Suprapubic skin (tissue), 4 donors: Measurements from ENCODE around the gene GRK5. TPM values are rescaled to one million over a fixed set of nuclear protein-coding genes. Genes with fewer than 3 reads are reported as not detected.

Source experiments
- DNase-seq, 2 donors: peaks; one replicate each; pipeline ENCODE4 v3.0.0-alpha.2; 2019; ENCODE audit warnings: low spot score in 2 of 2
- H3K27ac ChIP-seq: fragments of 200-600 bp; sonication (generic); one replicate; pipeline ENCODE4 v1.5.1; 2019
- H3K27me3 ChIP-seq: fragments of 200-600 bp; sonication (generic); one replicate; pipeline ENCODE4 v1.5.1; 2019
- H3K36me3 ChIP-seq: fragments of 200-600 bp; sonication (generic); one replicate; pipeline ENCODE4 v1.5.1; 2019
- H3K4me1 ChIP-seq: fragments of 200-600 bp; sonication (generic); one replicate; pipeline ENCODE4 v1.5.1; 2019
- H3K4me3 ChIP-seq: fragments of 200-600 bp; sonication (generic); one replicate; pipeline ENCODE4 v1.5.1; 2019; ENCODE audit warnings: mild to moderate bottlenecking
- H3K9me3 ChIP-seq: fragments of 200-600 bp; sonication (generic); one replicate; pipeline ENCODE4 v1.5.1; 2019
- EP300 ChIP-seq: sonication (generic); formaldehyde crosslinking; IDR thresholded peaks from one replicate; pipeline ENCODE4 v1.6.1; 2017; ENCODE audit warnings: antibody characterized with exemption
- POLR2A ChIP-seq, 2 donors: fragments of 450-650 bp; IDR thresholded peaks; one replicate each; pipeline ENCODE4 v1.6.1; 2017; ENCODE audit warnings: antibody characterized with exemption in 2 of 2, mild to moderate bottlenecking in 2 of 2, moderate library complexity in 2 of 2
- POLR2AphosphoS5 ChIP-seq, 3 donors: sonication (generic); formaldehyde crosslinking; IDR thresholded peaks; one replicate each; pipeline ENCODE4 v1.6.1; 2017; ENCODE audit warnings: antibody characterized with exemption in 3 of 3
- WGBS: methylation state at CpG from one replicate; pipeline ENCODE4 v1.1.5; 2018; 5-methylcytosine and 5-hydroxymethylcytosine counted together
- total RNA-seq, 4 donors: library from RNA; depleted of rRNA; stranded (reverse); fragments of >200 nt; gene quantifications; one replicate each; pipeline ENCODE4 v1.1.0, GENCODE V29; 2016
- TF ChIP-seq, protein P1 (sequence below), 2 donors: fragments of 200-600 bp in 1 of 2; fragments of 450-650 bp in 1 of 2; sonication (generic) in 1 of 2; IDR thresholded peaks; one replicate each; pipeline ENCODE4 v1.5.1; 2016 to 2019; ENCODE audit warnings: antibody characterized with exemption in 2 of 2, mild to moderate bottlenecking in 1 of 2, moderate library complexity in 1 of 2

Gene GRK5
- total RNA-seq, 4 donors from 2014 or later: 4.8 to 9.0 (median 6.7) TPM

- WGBS: 90% methylated on average over 2 of the region's 4 CpGs
- Histone ChIP-seq H3K9me3 (no peaks in the 10 kb centered on the region), H3K4me3 (no peak overlapping the region), H3K27me3 (no peaks in the 10 kb centered on the region), H3K4me1 (peaks cover 16% of the 10 kb centered on the region), H3K36me3 (no peaks in the 10 kb centered on the region), H3K27ac (no peak overlapping the region)
- no peak for DNase-seq
- TF ChIP-seq POLR2AphosphoS5 (IDR thresholded peaks at IDR 0.05) (no peak), POLR2A (IDR thresholded peaks at IDR 0.05) (no peak), EP300 (no peak)
- TF ChIP-seq, protein P1, sequence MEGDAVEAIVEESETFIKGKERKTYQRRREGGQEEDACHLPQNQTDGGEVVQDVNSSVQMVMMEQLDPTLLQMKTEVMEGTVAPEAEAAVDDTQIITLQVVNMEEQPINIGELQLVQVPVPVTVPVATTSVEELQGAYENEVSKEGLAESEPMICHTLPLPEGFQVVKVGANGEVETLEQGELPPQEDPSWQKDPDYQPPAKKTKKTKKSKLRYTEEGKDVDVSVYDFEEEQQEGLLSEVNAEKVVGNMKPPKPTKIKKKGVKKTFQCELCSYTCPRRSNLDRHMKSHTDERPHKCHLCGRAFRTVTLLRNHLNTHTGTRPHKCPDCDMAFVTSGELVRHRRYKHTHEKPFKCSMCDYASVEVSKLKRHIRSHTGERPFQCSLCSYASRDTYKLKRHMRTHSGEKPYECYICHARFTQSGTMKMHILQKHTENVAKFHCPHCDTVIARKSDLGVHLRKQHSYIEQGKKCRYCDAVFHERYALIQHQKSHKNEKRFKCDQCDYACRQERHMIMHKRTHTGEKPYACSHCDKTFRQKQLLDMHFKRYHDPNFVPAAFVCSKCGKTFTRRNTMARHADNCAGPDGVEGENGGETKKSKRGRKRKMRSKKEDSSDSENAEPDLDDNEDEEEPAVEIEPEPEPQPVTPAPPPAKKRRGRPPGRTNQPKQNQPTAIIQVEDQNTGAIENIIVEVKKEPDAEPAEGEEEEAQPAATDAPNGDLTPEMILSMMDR (IDR thresholded peaks at IDR 0.05): no peak
Measured at GRCh38 chr10:119418362-119418761, 211.0 kb downstream of the GRK5 start.

GRCh38 chr10:119419931-119420330, 212.6 kb downstream of the GRK5 start:
- no peaks in the 10 kb centered on the region for H3K9me3 ChIP-seq
- H3K27ac ChIP-seq: no peak overlapping the region
- WGBS: 87% methylated on average over 2 of the region's 2 CpGs
- H3K27me3 ChIP-seq: no peaks in the 10 kb centered on the region
- TF ChIP-seq, protein P1 (IDR thresholded peaks at IDR 0.05): no peak
- TF ChIP-seq EP300 (no peak), POLR2A (IDR thresholded peaks at IDR 0.05) (no peak), POLR2AphosphoS5 (IDR thresholded peaks at IDR 0.05) (no peak)
- H3K4me3 ChIP-seq: no peak overlapping the region
- H3K4me1 ChIP-seq: peaks cover 16% of the 10 kb centered on the region
- no peak for DNase-seq
- H3K36me3 ChIP-seq: no peaks in the 10 kb centered on the region

GRCh38 chr10:119420950-119421875, 213.8 kb downstream of the GRK5 start:
- WGBS: 76% methylated on average over 12 of the region's 13 CpGs
- DNase-seq: no peak
- Histone ChIP-seq H3K9me3 (no peaks in the 10 kb centered on the region), H3K36me3 (peaks cover 10% of the 10 kb centered on the region), H3K27me3 (no peaks in the 10 kb centered on the region), H3K4me1 (peaks cover 16% of the 10 kb centered on the region), H3K4me3 (no peak overlapping the region), H3K27ac (no peak overlapping the region)
- TF ChIP-seq, protein P1 (IDR thresholded peaks at IDR 0.05): no peak
- TF ChIP-seq EP300 (no peak), POLR2AphosphoS5 (IDR thresholded peaks at IDR 0.05) (no peak), POLR2A (IDR thresholded peaks at IDR 0.05) (no peak)

GRCh38 chr10:119421891-119422681, 214.7 kb downstream of the GRK5 start:
- DNase-seq: no peak
- H3K27ac ChIP-seq: no peak overlapping the region
- H3K4me1 ChIP-seq: peaks cover 16% of the 10 kb centered on the region
- no peak overlapping the region for H3K4me3 ChIP-seq
- TF ChIP-seq POLR2A (IDR thresholded peaks at IDR 0.05): no peak
- TF ChIP-seq, protein P1 (IDR thresholded peaks at IDR 0.05): no peak
- H3K36me3 ChIP-seq: peaks cover 17% of the 10 kb centered on the region
- H3K9me3 ChIP-seq: no peaks in the 10 kb centered on the region
- 53% methylated on average over 11 of the region's 11 CpGs for WGBS
- no peaks in the 10 kb centered on the region for H3K27me3 ChIP-seq
